OCI-LY1 (cell line): ENCODE results near the gene SMAD3.

ENCODE experiments used
- H2AFZ ChIP-seq: fragments of 200-600 bp; sonication (generic), shearing (Covaris generic); 2 replicates; pipeline ENCODE4 v1.6.0; 2014; ENCODE audit warnings: antibody characterized with exemption, mild to moderate bottlenecking, low read length
- H3F3A ChIP-seq: fragments of 200-600 bp; sonication (generic), shearing (Covaris generic); 2 replicates; pipeline ENCODE4 v1.6.0; 2014; ENCODE audit warnings: mild to moderate bottlenecking, antibody characterized with exemption, low read length, moderate library complexity; ENCODE audit not compliant: insufficient read depth
- H3K27ac ChIP-seq: fragments of 200-600 bp; sonication (generic); 2 replicates; pipeline ENCODE4 v1.5.1; 2014; ENCODE audit warnings: low read length, mixed run types, mild to moderate bottlenecking, low read depth; ENCODE audit not compliant: poor library complexity, severe bottlenecking
- H3K27me3 ChIP-seq: fragments of 200-600 bp; sonication (generic); 2 replicates; pipeline ENCODE4 v1.6.0; 2014; ENCODE audit warnings: antibody characterized with exemption, mild to moderate bottlenecking, low read length, moderate library complexity; ENCODE audit not compliant: insufficient read depth
- H3K36me3 ChIP-seq: fragments of 200-600 bp; sonication (generic); 2 replicates; pipeline ENCODE4 v1.6.1; 2014; ENCODE audit warnings: mild to moderate bottlenecking, antibody characterized with exemption, low read length, moderate library complexity, mixed read lengths; ENCODE audit not compliant: insufficient read depth
- H3K4me1 ChIP-seq: fragments of 200-600 bp; sonication (generic); 2 replicates; pipeline ENCODE4 v1.5.1; 2014; ENCODE audit warnings: mild to moderate bottlenecking, low read length, moderate library complexity; ENCODE audit not compliant: insufficient read depth, severe bottlenecking
- H3K4me2 ChIP-seq: fragments of 200-600 bp; sonication (generic), shearing (Covaris generic); 2 replicates; pipeline ENCODE4 v1.6.1; 2014; ENCODE audit warnings: low read length
- H3K4me3 ChIP-seq: fragments of 200-600 bp; sonication (generic); 2 replicates; pipeline ENCODE4 v1.5.1; 2014; ENCODE audit warnings: low read length, low read depth, mild to moderate bottlenecking, mixed read lengths; ENCODE audit not compliant: poor library complexity, severe bottlenecking
- H3K79me2 ChIP-seq: fragments of 200-600 bp; shearing (Covaris generic); 2 replicates; pipeline ENCODE4 v1.6.1; 2016; ENCODE audit warnings: mixed run types, low read length, mixed read lengths; ENCODE audit not compliant: insufficient read depth
- H3K9ac ChIP-seq: fragments of 200-600 bp; sonication (generic), shearing (Covaris generic); 2 replicates; pipeline ENCODE4 v1.6.1; 2014; ENCODE audit warnings: mild to moderate bottlenecking, low read length, mixed read lengths
- H3K9me2 ChIP-seq: fragments of 200-600 bp; sonication (generic), shearing (Covaris generic); 2 replicates; pipeline ENCODE4 v1.6.1; 2014; ENCODE audit warnings: low read depth, mild to moderate bottlenecking, low read length, mixed read lengths
- H3K9me3 ChIP-seq: fragments of 200-600 bp; shearing (Covaris generic); 2 replicates; pipeline ENCODE4 v1.6.1; 2014; ENCODE audit warnings: low read length, mixed read lengths
- H4K20me1 ChIP-seq: fragments of 200-600 bp; sonication (generic), shearing (Covaris generic); 2 replicates; pipeline ENCODE4 v1.6.0; 2016; ENCODE audit warnings: mild to moderate bottlenecking, low read length; ENCODE audit not compliant: insufficient read depth
- EZH2 ChIP-seq: fragments of 200-600 bp; sonication (generic), shearing (Covaris generic); IDR thresholded peaks from 2 replicates; pipeline ENCODE4 v1.8.0; 2017; ENCODE audit warnings: borderline replicate concordance, mixed run types, mild to moderate bottlenecking, antibody characterized with exemption, low read length, moderate library complexity, mixed read lengths
- TF ChIP-seq, protein P1 (sequence below): fragments of 200-600 bp; sonication (generic), shearing (Covaris generic); IDR thresholded peaks from 2 replicates; pipeline ENCODE4 v1.5.1; 2017; ENCODE audit warnings: mild to moderate bottlenecking, antibody characterized with exemption, low read length, moderate library complexity, mixed read lengths

The SMAD3 gene

DNA sequence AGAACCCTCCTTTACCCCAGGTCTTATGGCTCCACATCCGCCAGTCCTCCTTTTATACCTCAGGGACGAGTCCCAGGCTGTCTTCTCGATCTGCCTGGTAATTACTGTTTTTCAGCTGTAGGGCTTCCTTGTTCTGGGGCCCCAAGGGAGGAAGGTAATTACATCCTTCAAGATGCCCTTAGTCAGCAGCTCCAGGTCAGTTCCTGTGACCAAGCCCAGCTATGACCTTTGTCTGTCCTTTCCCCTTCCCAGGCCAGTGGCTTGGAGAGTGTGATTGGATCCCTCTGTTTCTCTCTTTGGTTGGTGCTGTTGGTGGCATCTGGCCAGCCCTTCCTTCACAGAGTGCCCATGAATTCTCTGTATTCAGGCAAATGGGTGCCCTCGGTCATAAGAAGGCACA is 96.5 kb downstream of the SMAD3 start:
- Histone ChIP-seq H3K4me2 (peak overlapping the region; percentile 2; the same call in 1 of the 2 replicates), H3K9me2 (no peaks in the 10 kb centered on the region), H3F3A (no peaks in the 10 kb centered on the region), H3K27ac (peak overlapping the region; percentile 40), H4K20me1 (no peaks in the 10 kb centered on the region), H3K36me3 (peaks cover 30% of the 10 kb centered on the region), H3K9ac (no peak overlapping the region), H3K4me3 (no peak overlapping the region), H3K4me1 (peaks cover 34% of the 10 kb centered on the region), H3K9me3 (no peaks in the 10 kb centered on the region), H2AFZ (no peak overlapping the region), H3K79me2 (peaks cover 6% of the 10 kb centered on the region), H3K27me3 (no peaks in the 10 kb centered on the region)
- TF ChIP-seq EZH2, result no peak

DNA sequence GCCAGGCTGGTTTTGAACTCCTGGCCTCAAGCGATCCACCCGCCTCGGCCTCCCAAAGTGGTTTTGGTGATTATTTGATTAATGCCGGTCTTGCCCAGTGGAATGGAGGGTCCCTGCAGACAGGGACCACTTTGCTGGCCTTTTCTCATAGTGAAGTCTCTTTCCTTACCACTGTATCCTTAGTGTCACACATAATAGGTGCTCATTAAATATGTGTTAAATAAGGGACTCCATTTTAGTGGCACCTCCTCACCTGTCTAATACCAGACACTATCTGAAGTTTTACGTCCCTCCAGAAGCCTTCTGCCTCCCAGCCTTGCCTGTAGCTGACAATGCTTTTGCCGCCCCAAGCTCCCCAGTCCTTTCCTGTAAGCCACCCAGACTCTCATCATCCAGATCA is 97.8 kb downstream of the SMAD3 start:
- Histone ChIP-seq H3K27me3 (no peaks in the 10 kb centered on the region), H3K27ac (peak overlapping the region; percentile 30), H4K20me1 (no peaks in the 10 kb centered on the region), H3F3A (no peaks in the 10 kb centered on the region), H3K9me3 (no peaks in the 10 kb centered on the region), H2AFZ (no peak overlapping the region), H3K4me3 (no peak overlapping the region), H3K79me2 (peaks cover 6% of the 10 kb centered on the region), H3K4me2 (no peak overlapping the region), H3K36me3 (peaks cover 42% of the 10 kb centered on the region), H3K9me2 (no peaks in the 10 kb centered on the region), H3K9ac (no peak overlapping the region), H3K4me1 (peaks cover 29% of the 10 kb centered on the region)
- TF ChIP-seq EZH2, result no peak
- TF ChIP-seq, protein P1, sequence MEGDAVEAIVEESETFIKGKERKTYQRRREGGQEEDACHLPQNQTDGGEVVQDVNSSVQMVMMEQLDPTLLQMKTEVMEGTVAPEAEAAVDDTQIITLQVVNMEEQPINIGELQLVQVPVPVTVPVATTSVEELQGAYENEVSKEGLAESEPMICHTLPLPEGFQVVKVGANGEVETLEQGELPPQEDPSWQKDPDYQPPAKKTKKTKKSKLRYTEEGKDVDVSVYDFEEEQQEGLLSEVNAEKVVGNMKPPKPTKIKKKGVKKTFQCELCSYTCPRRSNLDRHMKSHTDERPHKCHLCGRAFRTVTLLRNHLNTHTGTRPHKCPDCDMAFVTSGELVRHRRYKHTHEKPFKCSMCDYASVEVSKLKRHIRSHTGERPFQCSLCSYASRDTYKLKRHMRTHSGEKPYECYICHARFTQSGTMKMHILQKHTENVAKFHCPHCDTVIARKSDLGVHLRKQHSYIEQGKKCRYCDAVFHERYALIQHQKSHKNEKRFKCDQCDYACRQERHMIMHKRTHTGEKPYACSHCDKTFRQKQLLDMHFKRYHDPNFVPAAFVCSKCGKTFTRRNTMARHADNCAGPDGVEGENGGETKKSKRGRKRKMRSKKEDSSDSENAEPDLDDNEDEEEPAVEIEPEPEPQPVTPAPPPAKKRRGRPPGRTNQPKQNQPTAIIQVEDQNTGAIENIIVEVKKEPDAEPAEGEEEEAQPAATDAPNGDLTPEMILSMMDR, result no peak

DNA sequence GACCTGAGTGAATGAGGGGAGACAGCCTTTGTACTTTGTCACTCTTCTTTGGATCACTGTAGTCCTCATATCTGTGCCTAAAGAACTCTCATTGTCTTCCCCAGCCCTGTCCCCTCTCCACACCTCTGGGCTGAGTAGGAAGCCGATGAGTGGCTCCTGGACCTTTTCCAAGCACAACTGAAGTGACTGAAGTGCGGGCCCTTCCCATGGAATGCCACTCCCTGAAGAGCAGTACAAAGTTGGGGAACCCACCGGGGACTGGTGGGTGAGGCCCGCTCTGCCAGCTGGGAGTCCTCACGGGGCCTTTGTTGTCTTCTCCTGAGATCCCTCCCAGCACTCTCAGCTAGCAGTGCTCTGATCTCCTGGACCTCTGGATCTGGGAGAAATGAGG is 99.0 kb downstream of the SMAD3 start:
- Histone ChIP-seq H3K79me2 (peaks cover 6% of the 10 kb centered on the region), H3K9me2 (no peaks in the 10 kb centered on the region), H3K4me1 (peaks cover 29% of the 10 kb centered on the region), H3K36me3 (peaks cover 50% of the 10 kb centered on the region), H3K4me3 (no peak overlapping the region), H3K27ac (no peak overlapping the region), H3K27me3 (no peaks in the 10 kb centered on the region), H3K9me3 (no peaks in the 10 kb centered on the region), H3K4me2 (no peak overlapping the region), H2AFZ (no peak overlapping the region), H3K9ac (no peak overlapping the region), H4K20me1 (no peaks in the 10 kb centered on the region), H3F3A (no peaks in the 10 kb centered on the region)
- TF ChIP-seq, protein P1, result no peak
- no peak for TF ChIP-seq EZH2

DNA sequence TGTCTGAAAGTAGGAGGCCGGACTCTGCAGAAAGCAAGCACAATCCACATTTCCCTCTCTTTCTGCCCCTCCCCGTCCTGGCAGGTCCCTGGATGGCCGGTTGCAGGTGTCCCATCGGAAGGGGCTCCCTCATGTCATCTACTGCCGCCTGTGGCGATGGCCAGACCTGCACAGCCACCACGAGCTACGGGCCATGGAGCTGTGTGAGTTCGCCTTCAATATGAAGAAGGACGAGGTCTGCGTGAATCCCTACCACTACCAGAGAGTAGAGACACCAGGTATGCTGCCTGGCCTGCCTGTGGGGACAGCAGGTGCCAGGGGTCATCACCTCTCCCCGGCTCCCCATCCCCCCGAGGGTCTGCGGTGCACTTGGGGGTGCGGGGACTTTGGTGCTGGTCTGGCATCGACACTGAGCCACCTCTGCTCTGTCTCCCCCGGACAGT is 99.4 kb downstream of the SMAD3 start:
- Histone ChIP-seq H3K79me2 (peaks cover 6% of the 10 kb centered on the region), H3K4me1 (peaks cover 29% of the 10 kb centered on the region)

More for the DNA sequence above, 99.4 kb downstream of the SMAD3 start:
- no peak overlapping the region for H3K9ac ChIP-seq
- H3K4me2 ChIP-seq, result no peak overlapping the region
- H3K36me3 ChIP-seq, result peaks cover 54% of the 10 kb centered on the region
- H3K9me2 ChIP-seq, result no peaks in the 10 kb centered on the region
- no peak overlapping the region for H2AFZ ChIP-seq
- H3K4me3 ChIP-seq, result no peak overlapping the region
- no peaks in the 10 kb centered on the region for H3K9me3 ChIP-seq
- TF ChIP-seq, protein P1, result no peak
- no peak for TF ChIP-seq EZH2
- no peaks in the 10 kb centered on the region for H3F3A ChIP-seq
- no peaks in the 10 kb centered on the region for H3K27me3 ChIP-seq
- H4K20me1 ChIP-seq, result no peaks in the 10 kb centered on the region
- H3K27ac ChIP-seq, result no peak overlapping the region
